T-helper 1 cell treated with Interleukin-12 subunit alpha and Interleukin-12 subunit beta and Interleukin-4 antibody, amounts not matched to agents 30 μg/mL and 1 μg/mL, for 36 hours (primary cell): ENCODE results near the gene DYDC2.
"Not testable (repeated sequence)": the region's sequence is repeated elsewhere in the genome, so short reads cannot be mapped to it uniquely, and the experiment has no call there.

Source experiments
- H3K27ac Mint-ChIP-seq: one replicate; pipeline ENCODE4 v1.8.0; 2021; ENCODE audit warnings: mild to moderate bottlenecking, mixed read lengths
- H3K27me3 Mint-ChIP-seq: one replicate; pipeline ENCODE4 v1.8.0; 2021; ENCODE audit warnings: low read depth, mixed read lengths
- H3K36me3 Mint-ChIP-seq: one replicate; pipeline ENCODE4 v1.8.0; 2021; ENCODE audit warnings: low read depth, mixed read lengths
- H3K4me1 Mint-ChIP-seq: one replicate; pipeline ENCODE4 v1.8.0; 2021; ENCODE audit warnings: low read depth, mixed read lengths
- H3K4me3 Mint-ChIP-seq: one replicate; pipeline ENCODE4 v1.8.0; 2021; ENCODE audit warnings: mild to moderate bottlenecking, moderate library complexity, mixed read lengths
- H3K9me3 Mint-ChIP-seq: one replicate; pipeline ENCODE4 v1.8.0; 2021; ENCODE audit warnings: mixed read lengths

DYDC2 gene

GRCh38 chr10:80344912-80345311 lies 11.7 kb upstream of the DYDC2 start:
- Mint-ChIP-seq H3K4me3 (no peak overlapping the region), H3K27ac (no peak overlapping the region), H3K9me3 (no peaks in the 10 kb centered on the region), H3K4me1 (no peaks in the 10 kb centered on the region), H3K27me3 (peaks cover 3% of the 10 kb centered on the region), H3K36me3 (no peaks in the 10 kb centered on the region)

GRCh38 chr10:80350251-80350650 lies 6.3 kb upstream of the DYDC2 start:
- H3K4me3 Mint-ChIP-seq, result no peak overlapping the region
- peaks cover 24% of the 10 kb centered on the region for H3K27me3 Mint-ChIP-seq
- H3K9me3 Mint-ChIP-seq, result no peaks in the 10 kb centered on the region
- H3K36me3 Mint-ChIP-seq, result no peaks in the 10 kb centered on the region
- no peaks in the 10 kb centered on the region for H3K4me1 Mint-ChIP-seq
- no peak overlapping the region for H3K27ac Mint-ChIP-seq

- no peak overlapping the region for H3K27ac Mint-ChIP-seq
- no peaks in the 10 kb centered on the region for H3K9me3 Mint-ChIP-seq
- H3K4me1 Mint-ChIP-seq, result no peaks in the 10 kb centered on the region
- H3K4me3 Mint-ChIP-seq, result no peak overlapping the region
- peaks cover 30% of the 10 kb centered on the region for H3K27me3 Mint-ChIP-seq
- no peaks in the 10 kb centered on the region for H3K36me3 Mint-ChIP-seq
These were observed 5.4 kb upstream of the DYDC2 start for GRCh38 chr10:80351220-80351619.

- Mint-ChIP-seq H3K4me1 (no peaks in the 10 kb centered on the region), H3K4me3 (peak overlapping the region; percentile 44), H3K36me3 (no peaks in the 10 kb centered on the region), H3K27ac (no peak overlapping the region), H3K9me3 (no peaks in the 10 kb centered on the region), H3K27me3 (peaks cover 51% of the 10 kb centered on the region)
These were observed 639 bp downstream of the DYDC2 start for GRCh38 chr10:80356989-80357850.

- H3K9me3 Mint-ChIP-seq, result no peaks in the 10 kb centered on the region
- H3K4me1 Mint-ChIP-seq, result no peaks in the 10 kb centered on the region
These were observed 1.2 kb downstream of the DYDC2 start for GRCh38 chr10:80357851-80358125.

GRCh38 chr10:80358925-80359324 lies 2.3 kb downstream of the DYDC2 start:
- H3K36me3 Mint-ChIP-seq, H3K9me3 Mint-ChIP-seq, H3K4me1 Mint-ChIP-seq, H3K4me3 Mint-ChIP-seq, H3K27ac Mint-ChIP-seq: not testable (repeated sequence)
- H3K27me3 Mint-ChIP-seq, result peaks cover 45% of the 10 kb centered on the region

More at GRCh38 chr10:80357851-80358125, 1.2 kb downstream of the DYDC2 start:
- Mint-ChIP-seq H3K27me3 (peaks cover 49% of the 10 kb centered on the region), H3K4me3 (no peak overlapping the region), H3K27ac (no peak overlapping the region), H3K36me3 (no peaks in the 10 kb centered on the region)

GRCh38 chr10:80359644-80360043 lies 3.1 kb downstream of the DYDC2 start:
- no peaks in the 10 kb centered on the region for H3K4me1 Mint-ChIP-seq
- no peaks in the 10 kb centered on the region for H3K9me3 Mint-ChIP-seq
- H3K36me3 Mint-ChIP-seq, result no peaks in the 10 kb centered on the region
- no peak overlapping the region for H3K27ac Mint-ChIP-seq
- H3K4me3 Mint-ChIP-seq, result no peak overlapping the region
- H3K27me3 Mint-ChIP-seq, result peaks cover 46% of the 10 kb centered on the region

GRCh38 chr10:80365510-80365909 lies 8.9 kb downstream of the DYDC2 start:
- peaks cover 2% of the 10 kb centered on the region for H3K36me3 Mint-ChIP-seq
- peaks cover 11% of the 10 kb centered on the region for H3K9me3 Mint-ChIP-seq
- H3K27me3 Mint-ChIP-seq, result peaks cover 16% of the 10 kb centered on the region
- no peak overlapping the region for H3K4me3 Mint-ChIP-seq
- no peak overlapping the region for H3K27ac Mint-ChIP-seq
- H3K4me1 Mint-ChIP-seq, result no peaks in the 10 kb centered on the region

- H3K4me1 Mint-ChIP-seq, result no peaks in the 10 kb centered on the region
- no peak overlapping the region for H3K27ac Mint-ChIP-seq
- H3K9me3 Mint-ChIP-seq, result peaks cover 11% of the 10 kb centered on the region
- H3K27me3 Mint-ChIP-seq, result peaks cover 5% of the 10 kb centered on the region
- peaks cover 2% of the 10 kb centered on the region for H3K36me3 Mint-ChIP-seq
- H3K4me3 Mint-ChIP-seq, result no peak overlapping the region
These were observed 14.9 kb downstream of the DYDC2 start for GRCh38 chr10:80371467-80371866.

GRCh38 chr10:80372675-80373074 lies 16.1 kb downstream of the DYDC2 start:
- Mint-ChIP-seq H3K27ac (no peak overlapping the region), H3K27me3 (peaks cover 7% of the 10 kb centered on the region), H3K4me1 (no peaks in the 10 kb centered on the region), H3K36me3 (peaks cover 2% of the 10 kb centered on the region), H3K4me3 (no peak overlapping the region), H3K9me3 (peaks cover 4% of the 10 kb centered on the region)

- H3K27me3 Mint-ChIP-seq, result peaks cover 7% of the 10 kb centered on the region
- H3K4me1 Mint-ChIP-seq, result peaks cover 5% of the 10 kb centered on the region
- no peaks in the 10 kb centered on the region for H3K36me3 Mint-ChIP-seq
- no peaks in the 10 kb centered on the region for H3K9me3 Mint-ChIP-seq
- no peak overlapping the region for H3K4me3 Mint-ChIP-seq
- no peak overlapping the region for H3K27ac Mint-ChIP-seq
These were observed 16.9 kb downstream of the DYDC2 start for GRCh38 chr10:80373502-80373901.

- H3K36me3 Mint-ChIP-seq, result no peaks in the 10 kb centered on the region
- H3K27ac Mint-ChIP-seq, result no peak overlapping the region
- peaks cover 10% of the 10 kb centered on the region for H3K27me3 Mint-ChIP-seq
- H3K4me1 Mint-ChIP-seq, result peaks cover 15% of the 10 kb centered on the region
- H3K4me3 Mint-ChIP-seq, result no peak overlapping the region
- H3K9me3 Mint-ChIP-seq, result no peaks in the 10 kb centered on the region
These were observed 23.1 kb downstream of the DYDC2 start for GRCh38 chr10:80379701-80380100.

GRCh38 chr10:80380185-80380584 lies 23.6 kb downstream of the DYDC2 start:
- no peaks in the 10 kb centered on the region for H3K9me3 Mint-ChIP-seq
- H3K36me3 Mint-ChIP-seq, result no peaks in the 10 kb centered on the region
- H3K27me3 Mint-ChIP-seq, result peaks cover 10% of the 10 kb centered on the region
- no peak overlapping the region for H3K4me3 Mint-ChIP-seq
- peaks cover 15% of the 10 kb centered on the region for H3K4me1 Mint-ChIP-seq
- no peak overlapping the region for H3K27ac Mint-ChIP-seq

GRCh38 chr10:80382989-80383388 lies 26.4 kb downstream of the DYDC2 start:
- H3K27me3 Mint-ChIP-seq, result peaks cover 6% of the 10 kb centered on the region
- peaks cover 15% of the 10 kb centered on the region for H3K4me1 Mint-ChIP-seq
- no peaks in the 10 kb centered on the region for H3K9me3 Mint-ChIP-seq
- H3K27ac Mint-ChIP-seq, result no peak overlapping the region
- no peaks in the 10 kb centered on the region for H3K36me3 Mint-ChIP-seq
- H3K4me3 Mint-ChIP-seq, result no peak overlapping the region

- Mint-ChIP-seq H3K36me3 (no peaks in the 10 kb centered on the region), H3K27ac (no peak overlapping the region), H3K4me1 (no peaks in the 10 kb centered on the region), H3K27me3 (peaks cover 12% of the 10 kb centered on the region), H3K9me3 (no peaks in the 10 kb centered on the region), H3K4me3 (no peak overlapping the region)
These were observed 34.2 kb downstream of the DYDC2 start for GRCh38 chr10:80390740-80391139.

- Mint-ChIP-seq H3K27ac (no peak overlapping the region), H3K27me3 (peaks cover 13% of the 10 kb centered on the region), H3K4me3 (no peak overlapping the region), H3K4me1 (no peaks in the 10 kb centered on the region), H3K9me3 (no peaks in the 10 kb centered on the region), H3K36me3 (no peaks in the 10 kb centered on the region)
These were observed 35.7 kb downstream of the DYDC2 start for GRCh38 chr10:80392250-80392649.
